Gastrocnemius medialis (tissue), 4 donors: ENCODE results near the gene ATG14.
A peak's percentile ranks its signal among the peaks of the same experiment; 100 is the strongest.

Experiments used
- CTCF ChIP-seq, 5 experiments: fragments of 450-650 bp in 3 of 5; fragments of 200-600 bp in 2 of 5; sonication (generic) in 2 of 5; IDR thresholded peaks in 4 of 5; conservative IDR thresholded peaks in 1 of 5; 1 replicate in 4 of 5; 2 replicates in 1 of 5; pipeline ENCODE4 v1.5.1; 2016 to 2019; ENCODE audit warnings: antibody characterized with exemption in 5 of 5, mild to moderate bottlenecking in 3 of 5, moderate library complexity in 3 of 5
- POLR2A ChIP-seq, 2 donors: fragments of 450-650 bp; IDR thresholded peaks; one replicate each; pipeline ENCODE4 v1.6.1; 2017; ENCODE audit warnings: antibody characterized with exemption in 2 of 2, mild to moderate bottlenecking in 2 of 2, moderate library complexity in 2 of 2

DNA sequence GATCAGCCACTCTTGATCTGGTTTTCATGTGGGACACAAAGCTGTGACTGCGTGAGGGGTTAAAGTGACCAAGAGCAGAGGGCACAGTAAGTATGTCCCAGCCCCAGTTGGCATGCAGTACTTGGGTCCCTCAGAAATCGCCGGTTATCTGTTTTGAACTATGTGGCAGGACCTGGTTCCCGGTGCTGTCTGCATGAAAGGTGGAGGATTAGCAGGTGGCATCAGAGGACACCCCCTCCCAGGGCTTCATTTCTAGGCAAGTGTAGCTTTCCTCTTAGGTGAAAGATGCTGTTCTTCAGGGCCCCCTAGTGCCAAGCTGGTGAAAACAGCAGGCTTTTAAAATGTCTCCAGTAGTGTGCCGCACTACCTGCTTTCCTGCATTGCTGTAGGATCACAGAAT is 57.1 kb downstream of the ATG14 start:
- TF ChIP-seq CTCF (IDR thresholded peaks at IDR 0.05 in 4 of 5, conservative IDR thresholded peaks at IDR 0.05 in 1 of 5) (peak; percentile 40 to 67 (median 57)), POLR2A (IDR thresholded peaks at IDR 0.05) (no peak)
